ENCODE results near the gene MAN1B1. TPM values are rescaled to one million over a fixed set of nuclear protein-coding genes. Genes with fewer than 3 reads are reported as not detected.
"Not testable (repeated sequence)": the region's sequence is repeated elsewhere in the genome, so short reads cannot be mapped to it uniquely, and the experiment has no call there.

Gene MAN1B1
- total and polyA plus RNA-seq, 4 experiments from 2014 or later = 35.4 to 71.0 (median 50.4) TPM

DNA sequence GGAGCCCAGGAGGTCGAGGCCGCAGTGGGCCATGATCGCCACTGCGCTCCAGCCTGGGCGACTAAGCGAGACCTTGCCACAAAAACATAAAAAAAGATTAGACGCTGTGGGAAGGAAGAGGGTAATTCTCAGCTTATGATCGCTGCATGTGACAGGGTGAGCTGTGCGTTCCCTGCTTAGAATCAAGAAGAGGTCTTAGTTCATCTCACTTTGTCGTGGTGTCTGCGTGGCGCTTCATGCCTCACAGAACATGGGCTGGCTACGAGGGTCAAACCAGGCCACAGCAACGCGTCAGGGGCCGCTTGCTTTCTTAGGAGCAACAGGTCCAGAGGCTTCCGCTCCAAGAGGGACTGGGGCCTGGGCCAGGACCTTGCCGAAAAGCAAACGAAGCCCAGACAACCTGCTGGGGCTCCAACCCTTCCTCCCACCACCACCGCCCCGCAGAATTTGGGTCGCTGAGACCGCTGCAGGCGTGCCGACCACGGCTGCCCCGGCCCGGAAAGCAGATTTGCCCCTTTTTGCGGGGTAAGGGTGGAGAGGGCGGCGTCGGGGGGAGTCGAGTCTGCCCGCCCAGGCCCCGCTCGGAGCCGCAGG is 42.2 kb downstream of the MAN1B1 start:
- DNase-seq = peak in 2 of 5 donors; percentile 15 to 23
- POLR2A ChIA-PET (ENCODE audit: partially characterized antibody) = interaction anchor here (0.7 to 3.3 kb wide), 22 partner anchors 10 to 338 kb away, joined by 3 to 37 read pairs (median 5); partner anchors contain the start of genes ANAPC2, DPP7, MAN1B1 and NDOR1

DNA sequence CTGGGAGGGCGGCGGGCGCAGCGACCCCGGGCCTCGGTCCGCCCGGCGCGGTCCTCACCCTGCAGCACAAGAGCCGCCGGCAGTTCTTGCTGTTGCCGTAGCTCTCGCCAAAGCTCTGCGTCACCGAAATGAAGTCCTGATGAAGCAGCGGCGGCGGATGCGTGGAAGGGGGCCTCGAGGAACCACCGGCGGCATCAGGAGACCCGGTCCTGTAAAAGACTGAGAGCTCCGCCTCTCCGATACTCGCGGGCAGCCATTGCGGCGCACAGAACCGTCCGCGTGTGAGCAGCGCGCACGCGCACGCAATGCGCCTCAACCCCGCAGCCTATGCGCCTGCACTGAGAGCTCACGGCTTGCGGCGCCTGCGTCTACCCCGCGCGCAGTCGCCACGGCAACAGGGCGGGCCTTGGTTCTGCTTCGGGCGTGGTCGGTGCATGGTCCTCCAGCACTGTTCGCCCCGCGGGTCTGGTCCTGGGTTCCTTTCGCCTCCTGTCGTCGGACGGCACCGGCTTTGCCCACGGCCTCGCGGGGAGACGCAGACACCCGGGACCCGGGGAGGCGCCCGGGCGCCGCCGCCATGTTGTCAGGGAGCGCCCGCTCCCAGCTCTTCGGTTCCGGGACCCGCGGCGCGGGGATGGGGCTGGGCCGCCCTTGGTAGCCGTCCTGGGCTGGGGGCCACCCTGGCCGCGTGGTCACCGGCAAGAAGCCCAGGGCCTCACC is 42.8 kb downstream of the MAN1B1 start:
- peak overlapping the region; percentile 80 for H3K27ac ChIP-seq (ENCODE audit: low read depth, low read length)
- no peaks in the 10 kb centered on the region for H3K36me3 ChIP-seq (ENCODE audit: insufficient read depth, low read length)
- H3K4me3 ChIP-seq (ENCODE audit: low read length in 2 of 2) = peak overlapping the region in 1 of 2 donors; percentile 84
- Mint-ChIP-seq H3K27ac (peak overlapping the region; percentile 82 to 99 (median 92)), H3K4me3 (peak overlapping the region; percentile 86 to 97 (median 90)), H3K4me1 (peaks cover 23 to 35% (median 30%) of the 10 kb centered on the region in 4 donors), H3K9me3 (peaks cover 0 to 10% (median 3%) of the 10 kb centered on the region in 8 donors), H3K27me3 (peaks cover 2 to 4% of the 10 kb centered on the region in 2 donors), H3K36me3 (peaks cover 0 to 6% of the 10 kb centered on the region in 2 donors)
- no peaks in the 10 kb centered on the region for H3K27me3 ChIP-seq (ENCODE audit: insufficient read depth, low read length)
- intact Hi-C loops (cut with micrococcal nuclease) = loop anchor here (1.0 to 2.0 kb wide), 4 partner anchors 43 to 93 kb away; partner anchors contain the start of genes ANAPC2, MAN1B1, RNF208 and SSNA1
- ChIA-PET CTCF (ENCODE audit: partially characterized antibody) (interaction anchor here (1.0 to 2.8 kb wide), 10 partner anchors 8 to 113 kb away, joined by 3 to 9 read pairs (median 4); partner anchors contain the start of genes GRIN1, MAN1B1 and RNF224), POLR2A (ENCODE audit: partially characterized antibody) (interaction anchor here (0.7 to 3.3 kb wide), 26 partner anchors 11 to 339 kb away, joined by 3 to 37 read pairs (median 5); partner anchors contain the start of genes ANAPC2, DPP7, MAN1B1 and NDOR1)
- H3K4me1 ChIP-seq (ENCODE audit: insufficient read depth, low read length) = peaks cover 31% of the 10 kb centered on the region
- DNase-seq = peak; percentile 89 to 92 (median 91)
- no peaks in the 10 kb centered on the region for H3K9me3 ChIP-seq (ENCODE audit: control insufficient read depth in 1 of 2, low read length in 2 of 2)

More for the DNA sequence above, 42.2 kb downstream of the MAN1B1 start:
- Mint-ChIP-seq H3K4me3 (peak overlapping the region; percentile 84 to 97 (median 94)), H3K4me1 (peaks cover 23 to 35% (median 30%) of the 10 kb centered on the region in 4 donors), H3K27me3 (peaks cover 2% of the 10 kb centered on the region in 2 donors), H3K36me3 (peaks cover 0 to 6% of the 10 kb centered on the region in 2 donors), H3K27ac (peak overlapping the region; percentile 92 to 99 (median 96)), H3K9me3 (peaks cover 0 to 10% (median 3%) of the 10 kb centered on the region in 8 donors)
- CTCF ChIA-PET (ENCODE audit: partially characterized antibody) = interaction anchor here (1.0 to 2.8 kb wide), 10 partner anchors 8 to 113 kb away, joined by 3 to 9 read pairs (median 4); partner anchors contain the start of genes GRIN1, MAN1B1 and RNF224
- Histone ChIP-seq H3K36me3 (ENCODE audit: insufficient read depth, low read length) (no peaks in the 10 kb centered on the region), H3K9me3 (ENCODE audit: control insufficient read depth in 1 of 2, low read length in 2 of 2) (no peaks in the 10 kb centered on the region), H3K4me3 (ENCODE audit: low read length in 2 of 2) (peak overlapping the region in 1 of 2 donors; percentile 84), H3K4me1 (ENCODE audit: insufficient read depth, low read length) (peaks cover 31% of the 10 kb centered on the region), H3K27me3 (ENCODE audit: insufficient read depth, low read length) (no peaks in the 10 kb centered on the region), H3K27ac (ENCODE audit: low read depth, low read length) (peak overlapping the region; percentile 80)
- intact Hi-C loops (cut with micrococcal nuclease) = loop anchor here (1.0 to 2.0 kb wide), 4 partner anchors 42 to 94 kb away; partner anchors contain the start of genes ANAPC2, MAN1B1, RNF208 and SSNA1

DNA sequence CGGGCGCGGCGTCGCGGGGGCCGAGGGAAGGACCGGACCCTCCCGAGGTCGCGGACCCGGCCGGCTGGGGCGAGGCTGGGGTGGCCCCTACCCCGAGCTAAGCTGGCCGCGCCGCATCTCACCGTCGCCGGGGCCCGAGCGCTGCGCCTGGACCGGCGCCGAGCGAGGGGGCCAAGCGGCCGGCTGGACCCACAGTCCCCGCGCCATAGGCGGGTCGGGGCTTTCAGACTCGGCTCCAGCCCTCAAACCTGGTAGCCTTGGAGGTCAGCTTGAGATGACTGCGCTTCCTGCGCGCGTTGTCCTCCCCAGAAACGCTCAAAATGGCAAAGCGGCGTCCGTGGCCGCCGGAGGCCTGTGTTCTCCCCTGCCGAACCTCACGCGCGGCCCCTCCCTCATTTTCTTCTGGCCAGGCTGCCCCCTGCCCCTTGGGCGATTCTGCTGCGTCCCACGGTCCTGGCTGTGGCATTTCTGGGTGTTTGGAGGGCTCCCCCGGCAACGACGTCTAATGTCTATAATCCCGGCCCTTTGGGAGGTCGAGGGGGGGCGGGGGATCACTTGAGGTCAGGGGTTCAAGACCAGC is 43.5 kb downstream of the MAN1B1 start:
- peaks cover 23 to 35% (median 30%) of the 10 kb centered on the region in 4 donors for H3K4me1 Mint-ChIP-seq
- intact Hi-C loops (cut with micrococcal nuclease) = no loop called here
- peaks cover 31% of the 10 kb centered on the region for H3K4me1 ChIP-seq (ENCODE audit: insufficient read depth, low read length)
- ChIA-PET CTCF (ENCODE audit: partially characterized antibody) (interaction anchor here (1.0 to 2.8 kb wide), 10 partner anchors 7 to 112 kb away, joined by 3 to 9 read pairs (median 4); partner anchors contain the start of genes MAN1B1 and RNF224), POLR2A (ENCODE audit: partially characterized antibody) (interaction anchor here (1.0 to 3.3 kb wide), 23 partner anchors 12 to 329 kb away, joined by 3 to 37 read pairs (median 5); partner anchors contain the start of genes ANAPC2, DPP7, MAN1B1 and NDOR1)
- H3K36me3 Mint-ChIP-seq = peaks cover 0 to 6% of the 10 kb centered on the region in 2 donors
- H3K36me3 ChIP-seq (ENCODE audit: insufficient read depth, low read length) = no peaks in the 10 kb centered on the region
- H3K9me3 Mint-ChIP-seq = peaks cover 0 to 10% (median 3%) of the 10 kb centered on the region in 8 donors
- peak overlapping the region; percentile 29 to 84 for H3K4me3 ChIP-seq (ENCODE audit: low read length in 2 of 2)
- no peaks in the 10 kb centered on the region for H3K9me3 ChIP-seq (ENCODE audit: control insufficient read depth in 1 of 2, low read length in 2 of 2)
- H3K27ac Mint-ChIP-seq = peak overlapping the region in 5 of 7 donors; percentile 32 to 90 (median 55)
- H3K4me3 Mint-ChIP-seq = peak overlapping the region; percentile 71 to 84 (median 81)
- no peak for DNase-seq
- H3K27ac ChIP-seq (ENCODE audit: low read depth, low read length) = peak overlapping the region; percentile 80
- peaks cover 2 to 4% of the 10 kb centered on the region in 2 donors for H3K27me3 Mint-ChIP-seq
- H3K27me3 ChIP-seq (ENCODE audit: insufficient read depth, low read length) = no peaks in the 10 kb centered on the region

DNA sequence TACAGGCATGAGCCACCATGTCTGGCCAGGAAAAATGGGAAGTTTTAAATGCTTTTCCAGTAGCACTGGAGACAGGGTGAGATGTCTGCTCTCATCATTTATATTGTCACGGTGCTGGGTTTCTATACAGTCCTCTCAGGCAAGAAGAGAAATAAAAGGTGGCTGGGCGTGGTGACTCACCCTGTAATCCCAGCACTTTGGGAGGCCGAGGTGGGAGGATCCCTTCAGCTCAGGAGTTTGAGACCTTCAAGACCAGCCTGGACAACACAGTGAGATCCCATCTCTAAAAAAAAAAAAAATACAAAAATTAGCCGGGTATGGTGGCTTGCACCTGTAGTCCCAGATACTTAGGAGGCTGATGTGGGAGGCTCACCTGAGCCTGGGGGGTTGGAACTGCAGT is 47.4 kb downstream of the MAN1B1 start:
- H3K27ac Mint-ChIP-seq = peak overlapping the region in 1 of 7 donors; percentile 65
- Histone ChIP-seq H3K4me1 (ENCODE audit: insufficient read depth, low read length) (peaks cover 5% of the 10 kb centered on the region), H3K36me3 (ENCODE audit: insufficient read depth, low read length) (no peaks in the 10 kb centered on the region), H3K9me3 (ENCODE audit: control insufficient read depth in 1 of 2, low read length in 2 of 2) (no peaks in the 10 kb centered on the region), H3K27ac (ENCODE audit: low read depth, low read length) (no peak overlapping the region), H3K27me3 (ENCODE audit: insufficient read depth, low read length) (peaks cover 13% of the 10 kb centered on the region), H3K4me3 (ENCODE audit: low read length in 2 of 2) (no peak overlapping the region)
- DNase-seq = no peak
- ChIA-PET CTCF (ENCODE audit: partially characterized antibody) (no interaction called here), POLR2A (ENCODE audit: partially characterized antibody) (no interaction called here)
- H3K9me3 Mint-ChIP-seq = peaks cover 0 to 15% (median 3%) of the 10 kb centered on the region in 8 donors
- H3K4me1 Mint-ChIP-seq = peaks cover 0 to 9% (median 3%) of the 10 kb centered on the region in 4 donors
- intact Hi-C loops (cut with micrococcal nuclease) = no loop called here
- H3K27me3 Mint-ChIP-seq = peaks cover 15 to 23% of the 10 kb centered on the region in 2 donors
- peaks cover 0 to 2% of the 10 kb centered on the region in 2 donors for H3K36me3 Mint-ChIP-seq
- no peak overlapping the region for H3K4me3 Mint-ChIP-seq

DNA sequence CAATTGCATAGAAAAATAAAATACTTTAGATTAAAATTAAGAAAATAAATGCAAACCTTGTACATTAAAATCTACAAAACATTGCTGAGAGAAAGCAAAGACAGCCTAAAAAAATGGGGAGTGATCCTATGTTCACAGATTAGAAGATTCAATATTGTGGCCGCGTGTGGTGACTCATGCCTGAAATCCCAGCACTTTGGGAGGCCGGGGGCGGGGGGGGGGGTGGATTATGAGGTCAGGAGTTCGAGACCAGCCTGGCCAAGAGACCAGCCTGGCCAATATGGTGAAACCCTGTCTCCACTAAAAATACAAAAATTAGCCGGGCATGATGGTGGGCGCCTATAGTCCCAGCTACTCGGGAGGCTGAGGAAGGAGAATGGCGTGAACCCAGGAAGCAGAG is 48.4 kb downstream of the MAN1B1 start:
- H3K9me3 ChIP-seq (ENCODE audit: control insufficient read depth in 1 of 2, low read length in 2 of 2); H3K27ac Mint-ChIP-seq; H3K36me3 ChIP-seq (ENCODE audit: insufficient read depth, low read length); POLR2A ChIA-PET (ENCODE audit: partially characterized antibody); H3K4me3 Mint-ChIP-seq; DNase-seq; H3K4me1 ChIP-seq (ENCODE audit: insufficient read depth, low read length); H3K4me1 Mint-ChIP-seq; intact Hi-C loops (cut with micrococcal nuclease); H3K4me3 ChIP-seq (ENCODE audit: low read length in 2 of 2); H3K36me3 Mint-ChIP-seq; H3K27ac ChIP-seq (ENCODE audit: low read depth, low read length): not testable (repeated sequence)
- CTCF ChIA-PET (ENCODE audit: partially characterized antibody) = interaction anchor here (0.7 to 0.8 kb wide), 2 partner anchors 89 to 110 kb away, joined by 3 read pairs; partner anchors contain the start of gene NPDC1
- H3K9me3 Mint-ChIP-seq = peaks cover 0 to 12% (median 3%) of the 10 kb centered on the region in 8 donors
- H3K27me3 Mint-ChIP-seq = peaks cover 21 to 28% of the 10 kb centered on the region in 2 donors
- H3K27me3 ChIP-seq (ENCODE audit: insufficient read depth, low read length) = peaks cover 21% of the 10 kb centered on the region

DNA sequence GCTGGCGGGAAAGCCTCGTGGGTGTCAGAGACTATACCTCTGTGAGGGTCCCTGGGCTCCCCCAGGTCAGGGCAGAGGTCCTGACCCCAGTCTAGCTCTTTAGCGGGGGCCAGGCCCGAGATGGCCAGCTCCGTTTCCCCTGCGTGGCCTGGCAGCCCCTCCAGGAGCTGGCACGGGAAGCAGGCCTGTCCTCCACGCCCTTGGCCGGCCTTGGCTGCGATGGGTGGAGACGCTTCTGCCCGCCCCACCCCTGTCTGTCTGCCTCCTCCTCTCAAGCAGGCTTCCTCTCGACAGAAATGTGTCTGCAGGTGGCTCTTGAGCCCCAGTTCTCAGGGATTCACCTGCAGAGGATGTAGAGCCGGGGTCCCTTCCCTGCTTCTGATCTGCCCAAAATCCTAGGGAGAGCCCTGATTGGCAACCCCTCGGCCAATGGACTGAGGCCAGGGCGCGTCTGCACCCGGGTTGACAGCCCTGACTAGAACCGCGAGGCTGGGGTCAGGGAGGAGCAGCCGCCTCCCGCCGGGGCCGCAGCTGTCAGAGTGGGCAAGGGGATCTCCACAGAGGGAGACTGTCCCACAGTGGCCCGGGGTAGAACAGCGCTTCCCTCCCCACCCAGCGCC is 49.6 kb downstream of the MAN1B1 start:
- peaks cover 30 to 34% of the 10 kb centered on the region in 2 donors for H3K27me3 Mint-ChIP-seq
- peak overlapping the region in 1 of 7 donors; percentile 38 for H3K27ac Mint-ChIP-seq
- Histone ChIP-seq H3K27ac (ENCODE audit: low read depth, low read length) (no peak overlapping the region), H3K36me3 (ENCODE audit: insufficient read depth, low read length) (no peaks in the 10 kb centered on the region), H3K27me3 (ENCODE audit: insufficient read depth, low read length) (peaks cover 34% of the 10 kb centered on the region), H3K4me3 (ENCODE audit: low read length in 2 of 2) (no peak overlapping the region), H3K9me3 (ENCODE audit: control insufficient read depth in 1 of 2, low read length in 2 of 2) (no peaks in the 10 kb centered on the region), H3K4me1 (ENCODE audit: insufficient read depth, low read length) (no peaks in the 10 kb centered on the region)
- H3K4me3 Mint-ChIP-seq = no peak overlapping the region
- peaks cover 2 to 5% (median 5%) of the 10 kb centered on the region in 4 donors for H3K4me1 Mint-ChIP-seq
- no peak for DNase-seq
- no peaks in the 10 kb centered on the region for H3K36me3 Mint-ChIP-seq
- intact Hi-C loops (cut with micrococcal nuclease) = no loop called here
- H3K9me3 Mint-ChIP-seq = peaks cover 0 to 5% (median under 1%) of the 10 kb centered on the region in 8 donors
- ChIA-PET POLR2A (ENCODE audit: partially characterized antibody) (no interaction called here), CTCF (ENCODE audit: partially characterized antibody) (no interaction called here)
